ENCODE measurements around the gene SLC7A1. TPM values are rescaled to one million over a fixed set of nuclear protein-coding genes. Genes with fewer than 3 reads are reported as not detected.

Gene SLC7A1
- total and polyA plus RNA-seq, 2 of the 8 experiments (the other 6 are each of a cell fraction or from before 2014, with no cell fraction given), result 26.8 to 114 TPM

DNA sequence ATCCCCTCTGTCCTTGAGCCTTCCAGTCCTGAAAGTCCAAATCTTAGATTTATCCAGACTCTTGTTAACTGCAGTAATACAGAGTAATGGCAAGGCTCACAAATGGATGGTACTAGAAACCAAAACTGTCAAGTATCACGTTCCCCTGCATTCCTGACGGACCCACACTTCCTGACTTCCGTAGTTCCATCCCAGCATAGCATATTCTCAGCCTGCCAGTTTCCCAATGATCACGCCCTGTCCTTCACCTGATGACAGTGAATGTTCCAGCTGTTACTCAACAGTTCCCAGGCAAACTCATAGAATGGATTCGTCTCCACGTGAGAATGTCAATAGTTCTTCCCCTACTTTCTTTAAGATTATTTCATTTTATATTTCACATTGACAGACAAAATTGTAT lies 33.6 kb downstream of the SLC7A1 start:
- Histone ChIP-seq H2AK5ac (ENCODE audit: low read depth, low read length) (no peak overlapping the region), H2BK12ac (ENCODE audit: low read depth, low read length) (no peak overlapping the region), H2AFZ (ENCODE audit: low read length) (no peak overlapping the region), H3K18ac (ENCODE audit: extremely low read depth, low read length) (no peak overlapping the region), H3K4me1 (replicated peaks in 1 of 4; ENCODE audit: control insufficient read depth in 3 of 4, insufficient read depth in 4 of 4, low read length in 3 of 4) (peaks cover 0 to 14% (median 11%) of the 10 kb centered on the region in 4 experiments; a peak in 5 of 7 replicates), H3K36me3 (ENCODE audit: control insufficient read depth in 2 of 4, insufficient read depth in 4 of 4, low read length in 3 of 4) (no peaks in the 10 kb centered on the region), H3K9me3 (ENCODE audit: insufficient read depth in 2 of 2, low read depth in 1 of 2, low read length in 1 of 2) (no peaks in the 10 kb centered on the region), H3K79me2 (ENCODE audit: control insufficient read depth in 1 of 2, insufficient read depth in 2 of 2, low read length in 2 of 2) (peaks cover 27 to 82% of the 10 kb centered on the region in 2 experiments), H3K23ac (ENCODE audit: insufficient read length) (no peak overlapping the region), H3K23me2 (ENCODE audit: low read depth, low read length) (no peaks in the 10 kb centered on the region; the same call in 1 of the 2 replicates), H4K5ac (ENCODE audit: insufficient read length, low read depth, low read length) (no peak overlapping the region), H3K27ac (ENCODE audit: low read depth, low read length) (no peak overlapping the region), H4K20me1 (replicated peaks in 1 of 2; ENCODE audit: control insufficient read depth in 1 of 2, insufficient read depth in 2 of 2, low read length in 2 of 2) (peaks cover 25 to 45% of the 10 kb centered on the region in 2 experiments), H3K27me3 (replicated peaks in 1 of 4; ENCODE audit: control insufficient read depth in 3 of 4, extremely low read depth in 1 of 4, insufficient read depth in 3 of 4, low read length in 3 of 4) (no peaks in the 10 kb centered on the region), H3K56ac (replicated peaks; ENCODE audit: insufficient read length, low read depth, low read length) (no peak overlapping the region), H2BK5ac (ENCODE audit: low read depth, low read length) (no peak overlapping the region), H2BK120ac (replicated peaks; ENCODE audit: low read depth, low read length) (no peak overlapping the region), H3K4ac (replicated peaks; ENCODE audit: insufficient read length, low read depth, low read length) (no peak overlapping the region), H3K14ac (ENCODE audit: insufficient read length) (no peak overlapping the region), H3K79me1 (ENCODE audit: low read depth, low read length) (peaks cover 15% of the 10 kb centered on the region), H3K9ac (replicated peaks in 1 of 4; ENCODE audit: extremely low read depth in 1 of 4, low read depth in 3 of 4, low read length in 3 of 4) (no peak overlapping the region), H4K91ac (replicated peaks; ENCODE audit: insufficient read length, low read length) (no peak overlapping the region), H2BK15ac (ENCODE audit: low read length) (no peak overlapping the region), H2BK20ac (ENCODE audit: low read length) (no peak overlapping the region), H3K4me3 (ENCODE audit: extremely low read depth in 1 of 4, insufficient read depth in 2 of 4, low read depth in 3 of 4, low read length in 4 of 4) (no peak overlapping the region), H3K4me2 (ENCODE audit: insufficient read depth in 1 of 2, low read depth in 2 of 2, low read length in 2 of 2) (no peak overlapping the region), H4K8ac (ENCODE audit: extremely low read depth, insufficient read depth, low read length) (no peak overlapping the region)
- CTCF ChIA-PET (ENCODE audit: partially characterized antibody), result no interaction called here
- WGBS, 2 experiments (ENCODE audit: extremely low coverage in 1 of 2, insufficient coverage in 1 of 2, insufficient read length in 1 of 2, insufficient replicate concordance in 2 of 2, low coverage in 1 of 2, low lambda C conversion rate in 2 of 2, missing lambda C conversion rate in 1 of 2), result 82% methylated on average over 6 of the region's 6 CpGs; no CpG with 5 or more reads in 1 of the 2 experiments
- no peak for FAIRE-seq
- DNase-seq (ENCODE audit: low read depth in 1 of 2, low spot score in 2 of 2), result no peak
- no peak for TF ChIP-seq GTF2F1 (IDR thresholded peaks at IDR 0.05; ENCODE audit: borderline replicate concordance, low read depth, low read length)
- TF ChIP-seq EGR1 (IDR thresholded peaks at IDR 0.05; ENCODE audit: borderline replicate concordance, low read depth, low read length), result no peak
- POLR2A ChIA-PET (ENCODE audit: partially characterized antibody), result interaction anchor here (0.9 to 1.8 kb wide), 2 partner anchors 14 to 33 kb away, joined by 3 to 7 read pairs; partner anchors contain the start of gene SLC7A1

Data from H1 (cell line).